ENCODE data around the gene RALGDS. TPM values are rescaled to one million over a fixed set of nuclear protein-coding genes. Genes with fewer than 3 reads are reported as not detected.

RALGDS gene
- total RNA-seq, 1 donor from 2014 or later: 449 TPM

DNA sequence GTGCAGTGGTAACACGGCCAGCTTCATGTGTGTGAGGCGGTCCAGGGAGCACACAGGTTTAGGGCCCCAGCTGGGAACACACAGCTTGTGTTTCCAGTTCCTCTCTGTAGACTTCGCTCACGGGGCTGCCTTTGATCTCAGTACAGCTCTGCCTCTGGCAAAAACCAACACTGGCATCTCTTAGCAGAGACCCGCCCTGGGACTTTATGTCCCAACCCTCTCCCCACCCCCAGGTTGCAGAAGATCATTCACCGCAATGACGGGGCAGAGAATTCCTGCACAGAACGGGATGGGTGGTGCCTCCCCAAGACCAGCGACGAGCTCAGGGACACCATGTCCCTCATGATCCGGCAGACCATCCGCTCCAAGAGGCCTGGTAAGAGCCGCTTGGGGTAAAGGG is 64.5 kb downstream of the RALGDS start:
- Mint-ChIP-seq H3K9me3 (ENCODE audit: unreplicated experiment) (peaks cover 8% of the 10 kb centered on the region), H3K27me3 (ENCODE audit: unreplicated experiment) (peaks cover 9% of the 10 kb centered on the region), H3K4me1 (ENCODE audit: low read depth, unreplicated experiment) (peaks cover 6% of the 10 kb centered on the region), H3K27ac (ENCODE audit: unreplicated experiment) (no peak overlapping the region), H3K36me3 (ENCODE audit: unreplicated experiment) (peaks cover 7% of the 10 kb centered on the region), H3K4me3 (ENCODE audit: unreplicated experiment) (no peak overlapping the region)
- DNase-seq: no peak
- TF ChIP-seq, protein P1, sequence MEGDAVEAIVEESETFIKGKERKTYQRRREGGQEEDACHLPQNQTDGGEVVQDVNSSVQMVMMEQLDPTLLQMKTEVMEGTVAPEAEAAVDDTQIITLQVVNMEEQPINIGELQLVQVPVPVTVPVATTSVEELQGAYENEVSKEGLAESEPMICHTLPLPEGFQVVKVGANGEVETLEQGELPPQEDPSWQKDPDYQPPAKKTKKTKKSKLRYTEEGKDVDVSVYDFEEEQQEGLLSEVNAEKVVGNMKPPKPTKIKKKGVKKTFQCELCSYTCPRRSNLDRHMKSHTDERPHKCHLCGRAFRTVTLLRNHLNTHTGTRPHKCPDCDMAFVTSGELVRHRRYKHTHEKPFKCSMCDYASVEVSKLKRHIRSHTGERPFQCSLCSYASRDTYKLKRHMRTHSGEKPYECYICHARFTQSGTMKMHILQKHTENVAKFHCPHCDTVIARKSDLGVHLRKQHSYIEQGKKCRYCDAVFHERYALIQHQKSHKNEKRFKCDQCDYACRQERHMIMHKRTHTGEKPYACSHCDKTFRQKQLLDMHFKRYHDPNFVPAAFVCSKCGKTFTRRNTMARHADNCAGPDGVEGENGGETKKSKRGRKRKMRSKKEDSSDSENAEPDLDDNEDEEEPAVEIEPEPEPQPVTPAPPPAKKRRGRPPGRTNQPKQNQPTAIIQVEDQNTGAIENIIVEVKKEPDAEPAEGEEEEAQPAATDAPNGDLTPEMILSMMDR (IDR thresholded peaks at IDR 0.05; ENCODE audit: partially characterized antibody, unreplicated experiment): no peak

DNA sequence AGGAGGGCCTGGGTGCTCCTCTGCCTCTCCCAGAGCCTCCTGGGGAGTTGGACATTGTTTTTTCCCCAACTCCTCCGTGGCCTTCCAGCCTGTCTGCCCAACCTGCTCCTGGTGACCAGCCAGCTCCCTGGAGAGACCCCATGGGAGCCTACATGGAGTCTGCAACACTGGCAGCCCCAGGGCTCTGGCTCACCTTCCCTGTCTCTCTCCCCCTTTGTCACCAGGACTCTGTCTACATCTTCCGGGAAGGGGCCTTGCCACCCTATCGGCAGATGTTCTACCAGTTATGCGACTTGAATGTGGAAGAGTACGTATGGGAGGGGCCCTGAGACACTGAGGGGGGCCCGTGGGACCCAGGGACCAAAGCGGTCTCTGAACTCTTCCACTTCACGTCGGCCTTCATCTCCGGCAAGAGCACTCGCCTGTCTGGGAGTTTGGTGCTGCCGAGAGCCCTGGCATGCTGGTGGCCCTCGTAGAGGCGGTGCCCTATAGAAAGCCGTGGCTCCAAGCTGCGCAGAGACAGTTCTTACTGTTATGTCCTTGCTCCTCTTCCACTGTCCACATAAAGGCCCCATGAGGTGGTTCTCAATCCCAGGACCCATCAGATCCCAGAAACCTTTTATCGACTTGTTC is 65.1 kb downstream of the RALGDS start:
- Mint-ChIP-seq H3K9me3 (ENCODE audit: unreplicated experiment) (peaks cover 9% of the 10 kb centered on the region), H3K4me3 (ENCODE audit: unreplicated experiment) (no peak overlapping the region), H3K27ac (ENCODE audit: unreplicated experiment) (no peak overlapping the region), H3K4me1 (ENCODE audit: low read depth, unreplicated experiment) (peaks cover 6% of the 10 kb centered on the region), H3K27me3 (ENCODE audit: unreplicated experiment) (peaks cover 9% of the 10 kb centered on the region), H3K36me3 (ENCODE audit: unreplicated experiment) (peaks cover 7% of the 10 kb centered on the region)
- TF ChIP-seq, protein P1 (IDR thresholded peaks at IDR 0.05; ENCODE audit: partially characterized antibody, unreplicated experiment): no peak
- no peak for DNase-seq

DNA sequence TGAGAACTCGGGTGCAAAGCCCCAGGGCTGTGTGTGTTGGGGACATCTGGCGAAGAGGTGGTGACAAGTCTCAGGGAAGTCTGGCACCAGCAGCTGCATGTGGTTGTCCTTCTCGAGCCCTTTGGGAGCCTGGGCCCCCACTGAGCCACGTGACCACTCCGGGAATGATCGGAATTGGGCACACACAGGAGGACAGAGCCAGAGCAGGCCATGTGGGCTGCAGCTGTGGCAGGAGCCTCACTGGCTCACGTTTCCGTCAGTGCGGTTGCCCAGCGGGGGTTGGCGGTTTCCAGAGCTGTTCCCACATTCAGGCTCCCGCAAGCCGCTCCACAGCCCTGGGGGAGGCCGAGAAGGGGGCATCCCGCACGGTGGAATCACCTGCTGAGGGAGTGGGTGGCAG is 66.1 kb downstream of the RALGDS start:
- TF ChIP-seq, protein P1 (IDR thresholded peaks at IDR 0.05; ENCODE audit: partially characterized antibody, unreplicated experiment): no peak
- DNase-seq: no peak
- Mint-ChIP-seq H3K4me1 (ENCODE audit: low read depth, unreplicated experiment) (peaks cover 3% of the 10 kb centered on the region), H3K27me3 (ENCODE audit: unreplicated experiment) (peaks cover 9% of the 10 kb centered on the region), H3K4me3 (ENCODE audit: unreplicated experiment) (no peak overlapping the region), H3K9me3 (ENCODE audit: unreplicated experiment) (peaks cover 10% of the 10 kb centered on the region), H3K27ac (ENCODE audit: unreplicated experiment) (no peak overlapping the region), H3K36me3 (ENCODE audit: unreplicated experiment) (peaks cover 7% of the 10 kb centered on the region)

DNA sequence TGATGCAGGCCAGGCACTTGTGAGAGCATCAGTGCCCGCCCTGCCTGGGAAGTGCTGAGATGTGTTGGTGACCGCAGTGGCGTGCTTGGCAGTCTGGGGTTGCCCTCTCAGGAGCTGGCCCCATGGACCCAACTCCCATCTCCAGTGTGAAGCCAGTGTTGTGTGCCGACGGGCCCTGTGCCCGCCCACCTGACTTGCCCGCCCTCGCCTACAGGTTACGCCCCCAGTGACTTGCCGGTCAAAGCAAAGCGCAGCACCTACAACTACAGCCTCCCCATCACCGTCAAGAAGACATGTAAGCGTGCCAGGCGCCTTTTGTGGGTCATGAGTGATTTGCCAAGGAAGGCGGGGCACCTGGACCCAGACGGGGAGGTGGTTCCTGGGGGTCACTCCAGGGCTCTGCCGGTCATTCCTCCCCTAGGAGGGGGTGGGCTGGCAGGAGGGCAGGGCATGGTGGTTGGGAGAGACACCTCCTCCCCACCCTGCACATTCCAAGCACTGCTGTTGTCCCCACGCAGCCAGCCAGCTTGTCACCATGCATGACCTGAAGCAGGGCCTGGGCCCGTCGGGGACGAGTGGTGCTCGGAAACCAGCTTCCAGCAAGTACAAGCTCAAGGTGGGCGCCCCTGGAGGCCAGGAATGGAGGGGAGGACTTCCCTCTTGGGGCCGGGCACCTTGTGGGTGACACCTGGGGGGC is 66.7 kb downstream of the RALGDS start:
- peaks cover 10% of the 10 kb centered on the region for H3K9me3 Mint-ChIP-seq (ENCODE audit: unreplicated experiment)
- H3K4me3 Mint-ChIP-seq (ENCODE audit: unreplicated experiment): no peak overlapping the region
- no peak for DNase-seq
- peak overlapping the region; percentile 8 for H3K27ac Mint-ChIP-seq (ENCODE audit: unreplicated experiment)
- TF ChIP-seq, protein P1 (IDR thresholded peaks at IDR 0.05; ENCODE audit: partially characterized antibody, unreplicated experiment): no peak
- peaks cover 7% of the 10 kb centered on the region for H3K36me3 Mint-ChIP-seq (ENCODE audit: unreplicated experiment)
- H3K4me1 Mint-ChIP-seq (ENCODE audit: low read depth, unreplicated experiment): no peaks in the 10 kb centered on the region
- H3K27me3 Mint-ChIP-seq (ENCODE audit: unreplicated experiment): peaks cover 9% of the 10 kb centered on the region

DNA sequence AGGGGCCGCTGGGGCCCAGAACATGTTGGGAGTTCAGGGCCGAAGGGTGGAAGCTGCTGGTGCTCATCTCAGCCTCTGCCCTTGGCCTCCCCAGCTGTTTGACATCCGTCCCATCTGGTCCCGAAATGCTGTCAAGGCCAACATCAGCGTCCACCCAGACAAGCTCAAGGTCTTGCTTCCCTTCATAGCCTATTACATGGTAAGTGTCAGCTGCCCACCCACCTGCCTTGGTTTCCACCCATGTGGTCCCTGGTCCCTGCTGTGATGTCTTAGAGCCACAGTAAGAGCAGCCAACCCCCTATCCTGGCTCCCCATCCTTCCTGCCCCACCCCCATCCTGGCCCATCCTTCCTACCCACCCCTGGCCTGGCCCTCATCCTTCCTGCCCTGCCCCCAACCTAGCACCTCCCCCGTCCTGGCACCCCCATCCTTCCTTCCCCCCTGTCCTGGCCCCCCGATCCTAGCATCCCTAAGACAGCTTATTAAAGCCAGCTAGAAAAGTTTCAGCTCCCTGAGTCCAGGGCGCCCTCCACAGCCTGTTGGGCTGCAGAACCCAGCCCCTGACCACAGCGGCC is 69.0 kb downstream of the RALGDS start:
- Mint-ChIP-seq H3K27ac (ENCODE audit: unreplicated experiment) (no peak overlapping the region), H3K4me3 (ENCODE audit: unreplicated experiment) (no peak overlapping the region), H3K9me3 (ENCODE audit: unreplicated experiment) (peaks cover 5% of the 10 kb centered on the region), H3K36me3 (ENCODE audit: unreplicated experiment) (peaks cover 7% of the 10 kb centered on the region), H3K27me3 (ENCODE audit: unreplicated experiment) (peaks cover 7% of the 10 kb centered on the region), H3K4me1 (ENCODE audit: low read depth, unreplicated experiment) (no peaks in the 10 kb centered on the region)
- no peak for DNase-seq
- TF ChIP-seq, protein P1 (IDR thresholded peaks at IDR 0.05; ENCODE audit: partially characterized antibody, unreplicated experiment): no peak
